ENCODE data around the gene RASGRF1.

Gene RASGRF1

GRCh38 chr15:78974272-78974918 lies 116.2 kb downstream of the RASGRF1 start:
- no peak for TF ChIP-seq CTCF (conservative IDR thresholded peaks at IDR 0.05; ENCODE audit: low read depth)
- no peak for DNase-seq (ENCODE audit: low spot score)
- H3K27ac ChIP-seq, result no peak overlapping the region
- ChIA-PET CTCF (no interaction called here), POLR2A (ENCODE audit: low non-redundant PET) (no interaction called here)

- DNase-seq (ENCODE audit: low spot score), result no peak
- no peak for TF ChIP-seq CTCF (conservative IDR thresholded peaks at IDR 0.05; ENCODE audit: low read depth)
- CTCF ChIA-PET, result interaction anchor here (0.6 to 1.0 kb wide), 4 partner anchors 9 to 326 kb away, joined by 3 to 5 read pairs (median 3); no protein-coding TSS in a partner anchor
- POLR2A ChIA-PET (ENCODE audit: low non-redundant PET), result no interaction called here
- no peak overlapping the region for H3K27ac ChIP-seq
Observed at GRCh38 chr15:78969687-78970349, 120.8 kb downstream of the RASGRF1 start.

GRCh38 chr15:78968539-78969271 lies 121.9 kb downstream of the RASGRF1 start:
- CTCF ChIA-PET, result interaction anchor here (0.6 kb wide), 4 partner anchors 865 to 1944 kb away, joined by 3 to 6 read pairs (median 4); no protein-coding TSS in a partner anchor
- no peak overlapping the region for H3K27ac ChIP-seq
- DNase-seq (ENCODE audit: low spot score), result peak; percentile 57
- POLR2A ChIA-PET (ENCODE audit: low non-redundant PET), result no interaction called here
- TF ChIP-seq CTCF (conservative IDR thresholded peaks at IDR 0.05; ENCODE audit: low read depth), result no peak

GRCh38 chr15:78968114-78968513 lies 122.5 kb downstream of the RASGRF1 start:
- no peak for DNase-seq (ENCODE audit: low spot score)
- TF ChIP-seq CTCF (conservative IDR thresholded peaks at IDR 0.05; ENCODE audit: low read depth), result no peak
- ChIA-PET CTCF (interaction anchor here (0.6 kb wide), 3 partner anchors 1488 to 1944 kb away, joined by 3 to 6 read pairs (median 4); no protein-coding TSS in a partner anchor), POLR2A (ENCODE audit: low non-redundant PET) (no interaction called here)
- no peak overlapping the region for H3K27ac ChIP-seq

GRCh38 chr15:78960308-78960707 lies 130.3 kb downstream of the RASGRF1 start:
- no peak overlapping the region for H3K27ac ChIP-seq
- CTCF ChIA-PET, result interaction anchor here (0.6 to 0.8 kb wide), 2 partner anchors 65 to 75 kb away, joined by 4 read pairs; no protein-coding TSS in a partner anchor
- POLR2A ChIA-PET (ENCODE audit: low non-redundant PET), result no interaction called here
- no peak for DNase-seq (ENCODE audit: low spot score)
- no peak for TF ChIP-seq CTCF (conservative IDR thresholded peaks at IDR 0.05; ENCODE audit: low read depth)

- ChIA-PET POLR2A (ENCODE audit: low non-redundant PET) (no interaction called here), CTCF (interaction anchor here (0.8 kb wide), 1 partner anchor 74 kb away, joined by 4 read pairs; no protein-coding TSS in a partner anchor)
- no peak overlapping the region for H3K27ac ChIP-seq
- no peak for TF ChIP-seq CTCF (conservative IDR thresholded peaks at IDR 0.05; ENCODE audit: low read depth)
- no peak for DNase-seq (ENCODE audit: low spot score)
Observed at GRCh38 chr15:78959360-78959759, 131.2 kb downstream of the RASGRF1 start.
